C1 segment of cervical spinal cord (tissue), 14 donors: Measurements from ENCODE around the gene SLC26A2.
A peak's percentile ranks its signal among the peaks of the same experiment; 100 is the strongest.
"Not testable (repeated sequence)": the region's sequence is repeated elsewhere in the genome, so short reads cannot be mapped to it uniquely, and the experiment has no call there.

Source experiments
- DNase-seq, 14 donors: peaks; one replicate each; lab custom pipeline; 2025; lab: John Stamatoyannopoulos, UW

Gene SLC26A2

DNA sequence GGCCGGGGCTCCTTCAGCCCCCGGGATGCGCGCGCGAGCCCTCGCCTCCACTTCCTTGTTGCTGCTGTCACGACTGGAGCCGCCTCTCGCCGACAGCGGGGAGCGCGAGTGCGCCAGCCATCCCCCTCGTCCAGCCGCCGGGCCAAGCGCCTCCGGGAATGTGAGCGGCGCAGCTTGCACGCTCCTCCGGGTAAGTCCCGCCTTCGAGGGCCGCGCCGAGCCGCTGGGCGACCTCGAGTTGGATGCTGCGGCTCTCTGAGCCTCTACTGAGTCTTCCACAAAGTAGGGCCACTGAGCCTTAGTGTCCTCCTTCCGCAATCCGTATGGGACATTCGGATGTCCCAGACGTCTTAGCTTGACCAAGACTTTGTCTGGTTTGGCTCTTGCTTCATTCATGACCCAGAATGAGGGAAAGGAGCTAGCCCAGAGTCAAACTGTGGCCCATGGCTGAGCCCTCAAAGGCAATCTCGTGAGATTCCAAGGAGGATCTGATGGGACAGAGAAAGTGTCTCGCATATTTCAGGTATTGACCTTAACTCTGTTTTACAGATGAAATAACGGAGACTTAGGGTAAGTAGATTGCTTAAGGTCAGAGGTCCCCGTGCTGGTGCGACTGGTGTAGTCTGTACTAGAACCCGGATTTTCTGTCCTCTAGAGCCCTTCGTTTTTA, 40.6 kb downstream of the SLC26A2 start:
- DNase-seq, result peak in 4 of 14 donors; percentile 34 to 43 (median 40)

DNA sequence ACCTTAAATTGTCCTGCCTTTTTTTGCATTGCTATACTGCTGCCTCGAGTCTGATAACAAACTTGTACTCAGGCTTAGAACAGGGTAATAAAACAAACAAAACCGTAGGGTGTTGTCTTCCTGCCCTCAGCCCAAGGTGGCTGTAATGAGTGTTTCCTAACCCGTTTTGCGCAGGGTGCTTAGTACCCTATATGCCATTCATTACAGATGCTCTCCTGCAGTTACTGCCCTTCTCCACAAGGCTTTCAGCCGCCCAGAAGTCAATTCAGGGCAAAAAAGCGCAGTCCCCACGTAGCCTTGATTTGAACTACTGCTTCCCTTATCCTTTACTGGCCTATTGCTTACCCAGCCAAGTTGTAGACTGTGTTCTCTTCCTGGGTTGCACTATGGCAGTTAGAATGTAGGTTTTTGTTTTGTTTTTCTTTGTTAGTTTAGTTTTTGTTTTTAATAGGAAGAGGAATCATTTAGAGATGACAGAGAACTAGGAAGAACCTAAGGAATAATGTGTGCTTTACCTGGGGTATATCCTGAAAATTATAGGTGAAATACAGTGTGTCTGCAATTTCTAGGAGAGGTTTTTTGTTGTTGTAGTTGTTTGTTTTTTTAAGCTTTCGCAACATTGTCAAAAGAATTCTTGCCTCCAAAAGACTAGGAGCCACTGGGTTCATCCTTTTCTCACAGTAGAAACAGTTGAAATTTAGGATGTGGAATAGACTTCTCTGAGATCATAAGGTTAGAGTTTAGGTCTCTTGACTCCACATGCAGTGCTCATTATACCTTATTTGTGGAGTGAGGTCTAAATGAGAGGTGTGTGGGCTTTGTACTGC, 41.3 kb downstream of the SLC26A2 start:
- DNase-seq, result peak in 3 of 14 donors; percentile 3 to 22 (median 13)

GRCh38 chr5:150006318-150006717, 45.8 kb downstream of the SLC26A2 start:
- DNase-seq, result no peak

DNA sequence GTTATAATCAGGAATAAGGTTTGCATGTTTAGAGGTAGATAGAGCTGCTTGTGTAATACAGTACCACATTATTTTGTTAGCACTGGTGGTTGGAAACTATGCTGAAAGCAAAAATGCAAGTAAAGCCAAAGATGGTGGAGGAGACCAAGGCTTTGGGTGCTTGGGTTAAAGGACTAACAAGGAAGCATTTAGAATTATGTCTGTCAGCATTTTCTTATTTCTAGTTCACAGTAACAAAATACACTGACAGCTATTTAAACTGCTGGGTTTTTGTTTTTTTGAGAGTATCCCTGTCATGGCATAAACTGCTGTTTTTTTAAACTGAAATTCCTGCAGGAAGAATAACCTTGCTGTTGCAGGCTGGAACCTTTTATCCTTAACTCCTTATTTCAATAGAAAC, 46.5 kb downstream of the SLC26A2 start:
- no peak for DNase-seq

- DNase-seq, result no peak
Measured at GRCh38 chr5:150009671-150010387, 49.3 kb downstream of the SLC26A2 start.

- no peak for DNase-seq
Measured at GRCh38 chr5:150013931-150014330, 53.4 kb downstream of the SLC26A2 start.

GRCh38 chr5:150014456-150014855, 53.9 kb downstream of the SLC26A2 start:
- no peak for DNase-seq

GRCh38 chr5:150015415-150015814, 54.9 kb downstream of the SLC26A2 start:
- DNase-seq, result no peak

DNA sequence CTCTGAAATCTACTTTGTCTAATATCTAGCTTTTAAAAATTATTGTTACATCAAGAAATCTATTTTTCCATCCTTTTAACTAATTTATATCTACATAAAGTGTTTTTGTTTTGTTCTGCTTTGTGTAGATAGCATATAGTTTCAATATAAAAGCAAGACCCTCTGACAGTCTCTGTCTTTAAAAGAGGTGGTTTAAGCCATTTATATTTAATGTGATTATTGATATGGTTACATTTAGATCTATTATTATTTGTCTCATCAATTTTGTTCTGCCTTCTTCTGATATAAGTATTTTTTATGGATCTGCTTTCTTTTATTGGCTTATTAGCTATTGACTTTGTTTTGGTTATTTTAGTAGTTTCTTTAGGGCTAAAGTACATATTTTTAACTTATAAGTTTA, 56.0 kb downstream of the SLC26A2 start:
- no peak for DNase-seq

- no peak for DNase-seq
Measured at GRCh38 chr5:150017226-150018005, 56.9 kb downstream of the SLC26A2 start.

DNA sequence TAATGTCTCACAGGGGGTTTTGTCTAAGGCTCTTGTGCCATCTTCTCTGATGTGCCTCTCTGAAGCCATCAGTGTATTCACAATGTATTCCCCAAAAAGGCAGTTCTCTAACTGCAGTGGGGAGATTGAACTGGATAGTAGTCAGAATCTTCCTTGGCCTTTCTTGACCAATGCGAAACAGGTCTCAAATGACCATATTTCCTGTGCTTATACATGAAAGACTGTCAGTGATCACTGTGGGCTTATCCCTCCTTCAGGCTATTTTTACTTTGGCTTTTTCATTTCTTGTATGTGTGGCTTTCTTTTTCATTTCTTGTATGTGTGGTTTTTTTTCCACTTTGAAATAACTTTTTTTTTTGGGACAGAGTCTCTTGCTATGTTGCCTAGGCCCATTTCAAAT, 59.7 kb downstream of the SLC26A2 start:
- DNase-seq, result no peak

GRCh38 chr5:150021491-150022157, 61.1 kb downstream of the SLC26A2 start:
- peak in 1 of 14 donors; percentile 32 for DNase-seq

GRCh38 chr5:150022158-150022531, 61.6 kb downstream of the SLC26A2 start:
- peak in 1 of 14 donors; percentile 32 for DNase-seq

DNA sequence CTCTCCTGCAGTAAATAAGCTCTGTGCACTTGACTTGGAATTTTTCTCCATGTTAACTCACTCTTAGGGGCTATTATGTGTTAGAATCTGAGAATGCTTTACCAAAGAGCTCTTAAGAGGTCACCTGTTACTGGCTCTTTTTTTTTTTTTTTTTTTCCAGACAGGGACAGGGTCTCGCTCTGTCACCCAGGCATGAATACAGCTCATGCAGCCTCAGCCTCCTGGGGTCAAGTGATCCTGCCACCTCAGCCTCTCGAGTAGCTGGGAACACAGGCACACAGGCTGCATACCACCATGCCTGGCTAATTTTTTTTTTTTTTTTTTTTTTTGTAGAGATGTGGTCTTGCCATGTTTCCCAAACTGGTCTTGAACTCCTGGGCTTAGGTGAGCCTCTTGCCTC, 62.1 kb downstream of the SLC26A2 start:
- DNase-seq, result no peak

DNA sequence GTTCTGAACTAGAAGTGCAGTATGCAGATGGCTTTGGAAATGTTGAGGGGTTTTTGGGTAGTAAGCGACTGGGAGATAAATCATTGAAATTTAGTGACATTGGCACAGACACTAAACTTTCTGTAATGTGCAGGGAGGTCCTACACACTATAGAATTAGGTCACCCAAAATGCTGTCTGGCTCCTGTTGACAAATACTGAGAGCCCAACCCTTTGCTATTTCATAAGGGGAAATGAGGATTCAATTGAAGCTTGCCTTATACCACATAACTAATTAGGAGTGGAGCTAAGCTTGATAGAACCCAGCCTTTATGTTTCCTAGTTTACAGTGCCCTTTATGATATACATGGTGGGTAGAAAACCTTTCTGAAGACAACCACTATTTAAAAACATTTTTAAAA, 62.6 kb downstream of the SLC26A2 start:
- no peak for DNase-seq

- DNase-seq, result no peak
Measured at GRCh38 chr5:150024346-150024984, 63.9 kb downstream of the SLC26A2 start.

DNA sequence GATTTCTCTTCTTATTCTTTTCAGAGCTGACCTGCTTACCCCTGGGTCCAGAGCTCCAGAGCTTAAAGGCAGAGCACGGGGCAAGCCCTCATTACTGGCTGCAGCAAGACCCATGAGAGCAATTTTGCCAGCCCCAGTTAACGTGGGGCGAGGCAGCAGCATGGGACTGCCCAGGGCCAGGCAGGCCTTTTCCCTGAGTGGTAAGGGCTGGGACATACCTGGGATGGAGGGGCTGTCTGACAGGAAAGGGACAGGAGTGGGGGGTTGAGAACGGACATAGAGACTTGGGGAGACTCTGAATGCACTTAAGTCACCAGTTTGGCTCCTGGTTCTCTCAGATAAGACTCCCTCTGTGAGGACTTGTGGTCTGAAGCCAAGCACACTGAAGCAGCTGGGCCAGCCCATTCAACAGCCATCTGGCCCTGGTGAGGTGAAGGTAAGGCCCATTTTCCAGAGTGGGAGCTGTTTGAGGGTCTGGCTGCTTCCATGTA, 66.2 kb downstream of the SLC26A2 start:
- DNase-seq, result peak in 1 of 14 donors; percentile 4

DNA sequence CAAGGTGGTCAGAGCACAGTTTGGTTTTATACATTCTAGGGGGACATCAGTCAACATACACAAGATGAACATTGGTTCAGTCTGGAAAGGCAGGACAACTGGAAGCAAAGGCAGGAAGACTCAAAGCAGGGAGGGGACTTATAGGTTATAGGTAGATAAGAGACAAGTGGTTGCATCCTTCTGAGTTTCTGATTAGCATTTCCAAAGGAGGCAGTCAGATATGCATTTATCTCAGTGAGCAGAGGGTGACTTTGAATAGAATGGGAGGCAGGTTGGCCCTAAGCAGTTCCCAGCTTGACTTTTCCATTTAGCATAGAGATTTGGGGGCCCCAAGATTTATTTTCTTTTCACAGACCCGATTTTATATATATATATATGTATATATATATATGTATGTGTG, 67.5 kb downstream of the SLC26A2 start:
- DNase-seq, result not testable (repeated sequence)

- no peak for DNase-seq
Measured at GRCh38 chr5:150033334-150033733, 72.8 kb downstream of the SLC26A2 start.

DNA sequence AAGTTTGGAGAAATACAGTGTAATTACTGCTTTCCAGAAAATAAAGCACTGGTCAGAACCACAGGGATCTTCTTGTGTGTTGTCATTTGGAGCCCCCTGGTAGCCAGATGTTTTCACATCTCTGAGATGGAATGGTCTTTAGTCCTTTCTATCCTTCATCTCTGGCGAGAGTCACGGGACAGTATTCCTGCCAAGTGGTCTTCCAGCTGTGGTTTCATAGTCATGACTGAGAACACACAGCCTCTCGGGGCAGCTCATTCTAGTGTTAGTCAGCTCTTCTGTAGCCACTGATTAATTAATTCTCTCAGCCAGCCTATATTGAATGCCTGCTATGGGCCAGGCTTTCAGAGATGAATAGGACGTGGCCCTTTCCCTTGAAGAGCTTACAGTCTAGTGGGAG, 74.1 kb downstream of the SLC26A2 start:
- no peak for DNase-seq
